Body of pancreas (tissue), 4 donors: Measurements from ENCODE around the gene PKP2.

Experiments used
- CTCF ChIP-seq, 7 experiments: fragments of 450-650 bp in 4 of 7; fragments of 200-600 bp in 3 of 7; sonication (generic) in 3 of 7; IDR thresholded peaks; one replicate each; pipeline ENCODE4 v1.5.1; 2016 to 2019; ENCODE audit warnings: antibody characterized with exemption in 7 of 7
- POLR2A ChIP-seq, 3 donors: fragments of 450-650 bp; IDR thresholded peaks; one replicate each; pipeline ENCODE4 v1.6.1; 2016; ENCODE audit warnings: antibody characterized with exemption in 3 of 3, mild to moderate bottlenecking in 2 of 3

GRCh38 chr12:32893043-32893442 is 3.5 kb downstream of the PKP2 start:
- TF ChIP-seq CTCF (IDR thresholded peaks at IDR 0.05): no peak
- no peak for TF ChIP-seq POLR2A (IDR thresholded peaks at IDR 0.05)
